NCI-H1092 (cell line): ENCODE results near the gene RPN2.
A peak's percentile ranks its signal among the peaks of the same experiment; 100 is the strongest.

ENCODE experiments used
- DNase-seq: peaks from one replicate; lab custom pipeline; 2025; lab: John Stamatoyannopoulos, UW

Gene RPN2

GRCh38 chr20:37243076-37243936, 64.2 kb downstream of the RPN2 start:
- no peak for DNase-seq

DNA sequence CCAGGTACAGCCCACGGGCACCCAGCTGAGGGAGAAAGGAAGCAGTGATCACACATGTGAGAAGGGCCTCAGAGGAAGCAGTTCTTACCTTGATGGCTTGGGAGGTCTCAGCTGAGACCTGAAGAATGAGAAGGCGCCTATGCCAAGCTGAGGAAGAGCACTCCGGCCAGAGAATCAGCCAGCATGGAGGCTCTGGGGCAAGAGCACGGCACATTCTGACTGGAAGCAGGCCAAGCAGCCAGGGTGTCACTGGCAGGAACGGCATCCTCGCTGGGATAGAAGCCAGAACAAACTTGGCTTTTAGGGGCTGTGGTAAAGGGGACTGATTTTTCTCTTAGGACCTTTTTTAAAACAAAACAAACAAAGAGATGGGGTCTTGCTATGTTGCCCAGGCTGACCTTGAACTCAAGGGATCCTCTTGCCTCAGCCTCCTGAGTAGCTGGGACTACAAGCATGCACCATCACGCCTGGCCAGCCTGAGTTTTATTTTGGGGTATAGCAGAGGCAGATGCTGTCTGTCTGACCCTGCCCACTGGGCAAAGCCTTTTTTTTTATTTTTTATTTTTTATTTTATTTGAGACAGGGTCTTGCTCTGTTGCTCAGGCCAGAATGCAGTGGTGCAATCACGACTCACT, 64.9 kb downstream of the RPN2 start:
- DNase-seq = peak; percentile 18

DNA sequence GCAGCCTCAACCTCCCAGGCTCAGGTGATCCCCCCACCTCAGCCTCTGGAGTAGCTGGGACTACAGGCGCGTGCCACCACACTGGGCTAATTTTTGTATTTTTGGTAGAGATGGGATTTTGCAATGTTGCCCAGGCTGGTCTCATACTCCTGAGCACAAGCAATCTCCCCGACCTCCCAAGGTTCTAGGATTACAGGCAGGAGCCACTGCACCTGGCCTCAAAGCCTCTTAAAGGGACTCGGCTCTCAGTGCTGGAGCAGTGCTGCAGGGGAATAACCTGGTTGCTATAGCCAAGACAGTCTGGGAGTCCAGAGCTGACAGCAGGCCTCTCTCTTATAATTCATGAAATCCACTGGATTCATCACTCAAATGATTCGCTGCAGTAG, 65.4 kb downstream of the RPN2 start:
- no peak for DNase-seq

DNA sequence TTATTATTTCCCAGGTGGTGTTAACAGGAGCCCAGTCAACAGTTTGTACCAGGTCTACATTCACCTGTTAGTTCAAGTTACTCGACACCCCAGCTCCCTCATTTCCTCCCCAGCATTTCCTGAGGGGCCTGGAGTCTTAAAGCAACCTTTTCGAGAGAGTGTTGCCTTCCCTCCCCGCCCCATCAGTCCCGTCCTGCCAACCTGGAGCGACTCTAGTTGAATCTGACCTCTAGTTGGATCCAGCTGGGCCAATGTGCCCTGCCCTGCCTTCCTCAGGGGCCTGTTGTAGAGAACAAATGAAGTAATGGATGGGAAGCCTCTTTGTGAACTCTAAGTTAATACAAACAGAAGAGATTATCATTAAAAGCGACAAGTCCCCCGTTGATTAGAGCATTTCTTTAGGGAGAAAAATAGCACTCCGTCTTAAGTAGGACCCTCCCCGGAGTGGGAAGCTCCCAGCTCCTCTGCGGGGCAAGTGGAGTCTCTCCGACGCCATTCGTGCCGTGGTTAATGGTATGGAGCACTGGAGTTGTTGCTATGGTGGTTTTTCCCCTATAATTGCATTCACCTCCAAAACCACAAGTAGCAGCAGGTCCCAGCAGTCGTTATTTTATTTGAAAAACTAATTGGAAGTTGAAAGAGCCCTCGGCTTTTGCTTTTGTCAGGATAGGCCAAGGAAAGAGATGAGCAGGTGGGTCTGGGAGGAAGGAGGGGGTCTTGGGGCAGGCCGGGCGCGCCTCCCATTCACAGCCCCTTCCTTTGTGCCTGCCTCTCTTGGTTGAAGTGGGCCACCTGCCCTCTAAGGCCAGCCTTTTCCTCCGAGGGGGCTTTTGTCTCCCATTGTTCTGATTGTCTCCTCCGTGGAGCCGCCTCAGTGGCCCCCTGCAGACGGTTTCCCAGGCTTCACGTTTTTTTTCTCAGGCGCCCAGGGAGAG, 66.4 kb downstream of the RPN2 start:
- DNase-seq = peak; percentile 74

DNA sequence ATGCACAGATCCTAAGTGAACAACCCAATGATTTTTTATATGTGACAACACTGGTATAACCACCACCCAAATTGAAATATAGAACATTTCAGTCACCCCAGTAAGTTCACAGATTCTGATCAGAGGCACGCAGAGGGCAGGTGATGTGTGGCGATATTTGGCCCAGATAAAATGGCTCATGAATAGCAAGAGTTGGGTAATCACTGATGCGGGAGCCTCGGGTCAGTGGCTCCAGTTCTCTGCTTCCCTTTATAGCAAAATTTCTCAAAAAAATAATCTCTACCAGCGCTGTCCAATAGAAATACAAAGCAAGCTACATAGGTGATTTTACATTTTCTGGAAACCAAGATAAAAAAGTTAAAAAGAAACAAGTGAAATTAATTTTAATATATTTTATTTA, 67.6 kb downstream of the RPN2 start:
- DNase-seq = no peak

GRCh38 chr20:37247547-37247946, 68.4 kb downstream of the RPN2 start:
- no peak for DNase-seq

GRCh38 chr20:37249304-37249703, 70.2 kb downstream of the RPN2 start:
- no peak for DNase-seq

DNA sequence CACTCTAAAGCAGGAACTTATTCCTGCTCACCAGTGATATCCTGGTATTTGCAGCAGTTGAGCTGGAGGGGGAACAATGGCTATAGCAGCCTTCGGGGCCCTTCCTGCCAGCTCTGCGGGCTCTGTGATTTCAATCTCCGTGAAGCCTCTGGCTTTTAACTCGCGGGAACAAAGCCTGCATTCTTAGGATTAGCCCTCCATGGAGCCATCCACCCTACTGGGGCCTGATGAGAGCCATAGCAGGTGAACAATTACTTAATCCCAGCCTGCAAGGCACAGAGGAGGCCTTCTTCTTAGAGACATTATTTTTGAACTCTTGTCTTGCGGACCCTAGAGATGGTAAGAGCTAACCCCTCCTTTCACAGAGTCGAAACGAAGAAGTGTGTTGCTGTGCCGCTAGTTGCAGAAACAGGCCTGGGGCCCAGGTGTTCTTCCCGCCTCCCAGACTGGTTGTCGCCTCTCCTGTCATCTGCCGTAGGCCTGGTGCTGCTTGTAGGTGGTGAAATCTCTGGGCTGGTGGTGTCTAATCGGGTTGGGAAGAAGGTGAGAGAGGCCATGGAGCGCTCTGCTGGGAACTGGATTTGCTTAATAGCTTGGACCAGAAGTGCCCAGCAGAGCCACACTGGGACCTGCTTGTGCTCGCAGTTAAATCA, 72.8 kb downstream of the RPN2 start:
- no peak for DNase-seq

GRCh38 chr20:37253087-37253486, 74.0 kb downstream of the RPN2 start:
- DNase-seq = no peak

- no peak for DNase-seq
Measured at GRCh38 chr20:37254114-37254878, 75.2 kb downstream of the RPN2 start.

DNA sequence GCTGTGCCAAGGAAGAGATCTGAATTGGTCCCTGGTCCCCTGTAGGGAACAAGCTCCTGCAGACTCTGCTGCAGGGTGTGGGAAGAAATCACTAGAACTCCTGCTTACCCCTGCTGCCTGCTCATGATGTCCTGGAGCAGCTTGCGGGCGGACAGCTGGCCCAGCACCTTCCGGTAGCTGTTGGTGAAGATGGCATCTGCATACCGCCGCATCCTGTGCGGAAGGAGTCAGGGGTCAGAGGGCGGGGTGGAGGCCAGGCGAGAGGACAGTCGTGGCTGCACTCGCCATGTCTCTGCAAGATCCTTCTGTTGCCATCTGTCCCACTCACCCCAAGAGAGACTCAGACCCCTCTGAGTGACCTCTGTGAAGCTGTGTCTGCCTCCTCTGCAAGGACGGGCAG, 77.2 kb downstream of the RPN2 start:
- no peak for DNase-seq

- DNase-seq = no peak
Measured at GRCh38 chr20:37257530-37257929, 78.4 kb downstream of the RPN2 start.

GRCh38 chr20:37257988-37258387, 78.9 kb downstream of the RPN2 start:
- no peak for DNase-seq

DNA sequence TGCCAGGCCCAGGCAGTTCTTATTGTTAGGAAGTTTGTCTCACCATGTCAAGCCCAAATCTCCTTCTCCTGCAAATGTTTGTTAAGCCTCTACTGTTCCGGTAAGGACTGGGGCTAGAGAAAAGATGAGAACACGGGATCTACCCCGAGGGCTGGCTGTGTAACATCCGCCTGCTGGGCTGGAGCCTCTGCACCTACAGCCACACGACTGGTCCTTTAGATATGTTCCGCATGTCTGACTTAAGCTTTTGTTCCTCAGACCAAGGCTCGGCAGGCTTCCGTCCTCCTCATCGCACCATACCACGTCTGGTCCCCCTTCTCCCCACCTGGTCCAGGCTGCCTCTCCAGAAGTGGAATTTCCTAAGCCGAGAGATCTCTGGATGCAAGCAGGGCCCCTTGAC, 79.9 kb downstream of the RPN2 start:
- no peak for DNase-seq

GRCh38 chr20:37259865-37260264, 80.7 kb downstream of the RPN2 start:
- no peak for DNase-seq

DNA sequence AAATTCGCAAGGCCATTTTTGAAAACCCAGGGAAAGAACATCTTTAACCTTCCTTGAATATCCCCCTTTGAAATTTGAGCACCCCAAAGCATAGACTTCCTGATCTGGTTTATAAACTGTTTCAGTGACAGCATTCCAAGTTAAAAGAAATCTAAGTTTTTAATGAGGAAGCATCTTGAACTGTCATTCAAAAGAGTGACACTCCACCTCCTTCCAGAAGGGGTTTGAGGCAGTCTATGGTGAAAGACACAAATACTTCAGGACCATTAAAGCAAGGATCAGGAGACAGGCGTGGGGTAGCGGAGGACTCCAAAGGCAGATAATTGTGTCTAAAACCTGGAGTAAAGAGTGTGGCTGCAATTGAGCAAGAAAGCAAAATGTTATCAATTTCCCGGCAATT, 81.8 kb downstream of the RPN2 start:
- no peak for DNase-seq

- DNase-seq = no peak
Measured at GRCh38 chr20:37261714-37262113, 82.6 kb downstream of the RPN2 start, which contains the start of gene GHRH. Gene GHRH (minus strand): TSS chr20:37261814. CDS start chr20:37256889, 4,925 bp downstream.

DNA sequence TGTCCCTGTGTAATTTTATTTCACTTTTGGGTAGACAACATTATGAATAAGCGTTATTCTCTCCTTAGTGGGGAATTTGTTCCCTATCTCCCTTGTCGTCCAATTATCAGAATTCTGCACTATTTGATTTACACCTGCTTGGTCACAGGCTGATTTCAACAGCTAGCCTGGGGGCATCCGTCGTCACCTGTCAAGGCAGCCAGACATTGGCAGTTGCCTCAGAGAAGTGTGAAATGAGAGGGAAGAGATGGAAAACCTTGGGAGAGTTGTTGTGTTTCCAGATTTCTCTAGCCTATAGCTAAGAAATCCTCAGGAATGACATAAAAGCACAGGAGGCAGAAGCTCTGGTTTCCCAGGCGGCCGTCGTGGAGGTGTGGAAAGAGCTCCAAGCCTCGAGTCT, 83.4 kb downstream of the RPN2 start:
- no peak for DNase-seq

GRCh38 chr20:37263686-37264085, 84.6 kb downstream of the RPN2 start:
- DNase-seq = no peak

DNA sequence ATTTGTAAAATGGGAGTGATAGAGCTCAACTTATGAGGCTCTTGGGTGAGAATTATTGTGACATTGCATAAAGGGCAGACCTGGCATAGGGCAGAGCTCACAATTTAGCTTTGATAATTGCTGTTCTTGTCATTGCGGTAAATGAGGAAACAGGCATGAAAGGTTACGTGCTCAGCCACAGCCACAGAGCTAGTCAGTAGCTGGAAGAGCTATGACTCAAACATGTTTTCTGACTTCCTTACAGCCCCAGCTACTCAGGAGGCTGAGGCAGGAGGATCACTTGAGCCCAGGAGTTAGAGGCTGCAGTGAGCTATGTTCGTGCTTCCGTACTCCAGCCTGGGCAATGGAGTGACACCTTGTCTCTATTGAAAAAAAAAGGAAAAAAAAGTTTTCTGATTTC, 86.0 kb downstream of the RPN2 start:
- DNase-seq = no peak
